HFFc6 (cell line): ENCODE results near the gene SLC6A15. TPM values are rescaled to one million over a fixed set of nuclear protein-coding genes. Genes with fewer than 3 reads are reported as not detected.

ENCODE experiments used
- DNase-seq: peaks from one replicate; pipeline ENCODE4 v3.0.0-alpha.2; 2018
- H3K27ac Mint-ChIP-seq: 2 replicates; pipeline ENCODE4 v1.8.0; 2020; ENCODE audit warnings: mild to moderate bottlenecking, mixed read lengths
- H3K27me3 Mint-ChIP-seq: 2 replicates; pipeline ENCODE4 v1.8.0; 2021; ENCODE audit warnings: mild to moderate bottlenecking, moderate library complexity, mixed read lengths; ENCODE audit not compliant: insufficient read depth
- H3K36me3 Mint-ChIP-seq: 2 replicates; pipeline ENCODE4 v1.8.0; 2021; ENCODE audit warnings: low read depth, mixed read lengths
- H3K4me1 Mint-ChIP-seq: 2 replicates; pipeline ENCODE4 v1.8.0; 2020; ENCODE audit warnings: low read depth, mixed read lengths
- H3K4me3 Mint-ChIP-seq: 2 replicates; pipeline ENCODE4 v1.8.0; 2020; ENCODE audit warnings: mild to moderate bottlenecking, moderate library complexity, mixed read lengths
- H3K9me3 Mint-ChIP-seq: 2 replicates; pipeline ENCODE4 v1.8.0; 2020; ENCODE audit warnings: mild to moderate bottlenecking, mixed read lengths
- total RNA-seq, 6 experiments: library from RNA; stranded (reverse); fragmentation: NEBNext Ultra II Directional; extraction: Animal tissue kit (Norgen Biotek cat#: 25700); gene quantifications; 2 replicates in 1 of 6; 3 replicates in 5 of 6; pipeline ENCODE4 v1.2.3, GENCODE V29; 2021
- TF ChIP-seq, protein P1 (sequence below): fragments of 200-600 bp; sonication (generic); IDR thresholded peaks from 2 replicates; pipeline ENCODE4 v1.5.0; 2021; ENCODE audit warnings: antibody characterized with exemption, mild to moderate bottlenecking

Gene SLC6A15
- total RNA-seq, 6 experiments from 2014 or later = not detected

DNA sequence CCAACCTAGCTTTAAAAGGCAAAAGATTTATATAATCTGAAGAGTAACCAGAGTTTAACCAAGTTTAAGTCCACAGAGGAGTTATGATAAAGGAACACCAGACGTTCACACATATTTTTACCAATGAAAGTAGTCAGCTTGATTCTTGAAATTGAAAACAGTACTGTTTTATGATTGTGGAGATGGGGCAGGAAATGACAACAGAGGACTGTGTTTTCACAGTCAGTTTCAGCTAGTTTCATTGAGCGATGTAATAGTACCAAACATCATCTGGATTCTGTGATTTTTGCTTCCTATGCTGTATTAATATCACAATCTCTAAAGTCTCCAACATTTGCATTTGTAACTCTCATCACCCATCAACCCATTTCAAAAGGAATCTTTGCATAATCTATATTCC, 34.2 kb upstream of the SLC6A15 start:
- Mint-ChIP-seq H3K27me3 (peaks cover 5% of the 10 kb centered on the region; the same call in 1 of the 2 replicates), H3K9me3 (peaks cover 5% of the 10 kb centered on the region), H3K27ac (no peak overlapping the region), H3K36me3 (no peaks in the 10 kb centered on the region), H3K4me3 (no peak overlapping the region), H3K4me1 (no peaks in the 10 kb centered on the region)
- DNase-seq = no peak
- TF ChIP-seq, protein P1, sequence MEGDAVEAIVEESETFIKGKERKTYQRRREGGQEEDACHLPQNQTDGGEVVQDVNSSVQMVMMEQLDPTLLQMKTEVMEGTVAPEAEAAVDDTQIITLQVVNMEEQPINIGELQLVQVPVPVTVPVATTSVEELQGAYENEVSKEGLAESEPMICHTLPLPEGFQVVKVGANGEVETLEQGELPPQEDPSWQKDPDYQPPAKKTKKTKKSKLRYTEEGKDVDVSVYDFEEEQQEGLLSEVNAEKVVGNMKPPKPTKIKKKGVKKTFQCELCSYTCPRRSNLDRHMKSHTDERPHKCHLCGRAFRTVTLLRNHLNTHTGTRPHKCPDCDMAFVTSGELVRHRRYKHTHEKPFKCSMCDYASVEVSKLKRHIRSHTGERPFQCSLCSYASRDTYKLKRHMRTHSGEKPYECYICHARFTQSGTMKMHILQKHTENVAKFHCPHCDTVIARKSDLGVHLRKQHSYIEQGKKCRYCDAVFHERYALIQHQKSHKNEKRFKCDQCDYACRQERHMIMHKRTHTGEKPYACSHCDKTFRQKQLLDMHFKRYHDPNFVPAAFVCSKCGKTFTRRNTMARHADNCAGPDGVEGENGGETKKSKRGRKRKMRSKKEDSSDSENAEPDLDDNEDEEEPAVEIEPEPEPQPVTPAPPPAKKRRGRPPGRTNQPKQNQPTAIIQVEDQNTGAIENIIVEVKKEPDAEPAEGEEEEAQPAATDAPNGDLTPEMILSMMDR = no peak

DNA sequence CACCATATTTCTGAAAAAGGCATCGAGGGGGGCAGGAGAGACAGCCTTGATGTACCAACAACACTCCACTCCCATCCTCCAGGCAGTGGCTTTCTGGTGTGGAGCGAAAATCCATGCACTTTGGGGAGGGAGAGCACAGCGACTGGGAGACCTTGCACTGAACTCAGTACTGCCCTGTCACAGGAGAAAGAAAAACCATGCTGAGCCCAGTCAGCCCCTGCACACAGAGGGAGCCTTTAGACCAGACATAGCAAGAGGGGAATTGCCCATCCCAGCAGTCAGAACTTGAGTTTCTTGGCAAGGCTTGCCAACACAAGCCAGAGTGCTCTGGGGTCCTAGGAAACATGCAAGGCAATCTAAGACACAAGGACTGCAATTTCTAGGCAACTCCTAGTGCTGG, 24.8 kb upstream of the SLC6A15 start:
- Mint-ChIP-seq H3K9me3 (peaks cover 4% of the 10 kb centered on the region; the same call in 1 of the 2 replicates), H3K27me3 (no peaks in the 10 kb centered on the region)

DNA sequence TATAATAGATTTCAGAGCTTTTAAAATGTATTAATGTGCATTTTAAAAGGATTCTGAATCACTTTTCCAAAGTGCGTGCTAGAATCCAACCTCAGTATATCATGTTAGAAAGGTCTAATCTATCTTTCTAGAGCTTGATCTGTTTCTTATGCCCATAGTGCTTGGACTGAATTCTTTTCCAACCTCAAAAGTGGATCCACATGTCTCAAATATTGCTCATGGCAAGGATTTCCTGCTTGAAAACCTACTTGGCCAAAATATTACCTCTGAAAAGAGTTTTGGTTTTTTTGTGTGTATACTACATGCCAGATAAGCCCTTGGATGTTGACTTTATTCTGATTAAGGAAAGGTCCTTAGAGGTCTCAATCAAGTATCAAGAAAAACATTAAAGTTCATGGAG, 16.9 kb upstream of the SLC6A15 start:
- Mint-ChIP-seq H3K27me3 (no peaks in the 10 kb centered on the region), H3K36me3 (no peaks in the 10 kb centered on the region), H3K4me3 (no peak overlapping the region), H3K27ac (no peak overlapping the region), H3K9me3 (no peaks in the 10 kb centered on the region), H3K4me1 (no peaks in the 10 kb centered on the region)
- no peak for DNase-seq
- TF ChIP-seq, protein P1 = no peak

More for the DNA sequence above, 24.8 kb upstream of the SLC6A15 start:
- Mint-ChIP-seq H3K4me3 (no peak overlapping the region), H3K36me3 (no peaks in the 10 kb centered on the region), H3K27ac (no peak overlapping the region), H3K4me1 (no peaks in the 10 kb centered on the region)
- no peak for DNase-seq
- TF ChIP-seq, protein P1 = no peak

DNA sequence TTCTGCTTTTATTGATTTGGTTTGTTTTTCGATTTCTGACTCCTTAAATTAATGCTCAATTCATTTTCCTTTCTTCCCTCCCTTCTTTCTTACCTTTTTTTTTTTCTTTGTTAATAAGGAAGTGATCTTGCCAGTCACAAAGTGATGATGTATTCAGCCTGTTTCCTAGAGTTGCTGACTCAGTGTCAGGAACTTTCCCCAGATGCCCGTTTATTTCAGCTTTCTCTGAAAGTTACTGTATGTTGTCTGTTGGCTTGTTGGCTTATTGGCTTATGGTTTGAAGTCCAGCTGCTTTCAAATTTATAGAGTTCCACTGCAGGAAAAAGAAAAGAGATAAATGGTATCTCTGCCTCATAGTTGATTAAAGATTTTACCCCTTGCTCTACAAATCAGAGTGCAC, 12.4 kb upstream of the SLC6A15 start:
- Mint-ChIP-seq H3K4me1 (no peaks in the 10 kb centered on the region), H3K36me3 (no peaks in the 10 kb centered on the region), H3K9me3 (peaks cover 6% of the 10 kb centered on the region), H3K4me3 (no peak overlapping the region), H3K27ac (no peak overlapping the region), H3K27me3 (no peaks in the 10 kb centered on the region)
- DNase-seq = no peak
- TF ChIP-seq, protein P1 = no peak

DNA sequence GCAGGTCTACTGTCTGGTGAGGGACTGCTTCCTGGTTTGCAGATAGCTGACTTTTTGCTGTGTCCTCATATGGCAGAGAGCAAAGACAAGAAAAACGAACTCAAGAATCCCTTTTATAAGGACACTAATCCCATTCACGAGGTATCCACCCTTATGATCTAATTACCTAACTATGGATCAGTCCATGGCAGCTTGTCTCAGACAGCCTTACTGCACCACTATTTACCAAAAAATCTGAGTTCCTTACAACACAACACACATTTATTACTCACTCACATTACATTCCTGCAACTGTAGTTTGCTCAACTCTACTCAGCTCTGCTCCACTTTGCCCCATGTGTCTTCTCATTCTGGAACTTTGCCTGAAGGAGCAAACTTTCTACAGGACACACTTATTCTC, 10.1 kb upstream of the SLC6A15 start:
- Mint-ChIP-seq H3K4me1 (no peaks in the 10 kb centered on the region; the same call in 1 of the 2 replicates), H3K36me3 (no peaks in the 10 kb centered on the region), H3K4me3 (no peak overlapping the region), H3K27ac (no peak overlapping the region), H3K9me3 (peaks cover 6% of the 10 kb centered on the region), H3K27me3 (no peaks in the 10 kb centered on the region)
- no peak for DNase-seq
- TF ChIP-seq, protein P1 = no peak

DNA sequence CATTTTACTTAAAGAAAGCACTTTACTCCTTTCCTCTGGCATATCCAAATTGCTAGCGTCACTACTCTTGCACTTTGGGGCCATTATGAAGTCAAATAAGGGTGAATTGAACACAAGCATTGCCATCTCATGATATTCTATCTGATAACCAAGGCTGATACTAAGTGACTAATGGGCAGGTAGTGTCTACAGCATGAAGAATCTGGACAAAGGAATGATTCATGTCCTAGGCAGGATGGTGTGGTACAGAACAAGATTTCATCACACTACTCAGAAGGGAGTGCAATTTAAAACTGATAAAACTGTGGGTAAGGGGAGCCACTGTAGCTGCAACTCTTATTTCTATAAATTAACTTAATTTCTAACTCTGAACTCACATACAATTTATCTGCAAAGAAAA, 7.7 kb upstream of the SLC6A15 start:
- Mint-ChIP-seq H3K27me3 (no peaks in the 10 kb centered on the region), H3K27ac (no peak overlapping the region), H3K9me3 (peaks cover 6% of the 10 kb centered on the region), H3K4me1 (no peaks in the 10 kb centered on the region; the same call in 1 of the 2 replicates), H3K4me3 (no peak overlapping the region), H3K36me3 (no peaks in the 10 kb centered on the region)
- TF ChIP-seq, protein P1 = no peak
- DNase-seq = no peak
